BJ (cell line): ENCODE results near the gene CNGA2. TPM values are rescaled to one million over a fixed set of nuclear protein-coding genes. Genes with fewer than 3 reads are reported as not detected.
A peak's percentile ranks its signal among the peaks of the same experiment; 100 is the strongest.

Experiments used
- CTCF ChIA-PET: fragments of 350-600 bp; formaldehyde crosslinking; extraction: SDS; loops from one replicate; lab custom pipeline; 2021; ENCODE audit warnings: antibody characterized with exemption, inconsistent platforms; lab: Yijun Ruan, JAX
- POLR2A ChIA-PET: fragments of 300-600 bp; sonication (Branson Sonifier 250); formaldehyde crosslinking; extraction: SDS; loops from one replicate; lab custom pipeline; 2021; ENCODE audit warnings: antibody characterized with exemption; lab: Charles Lee
- DNase-seq: peaks from one replicate; pipeline ENCODE4 v3.0.0-alpha.2; 2011; ENCODE audit warnings: low read depth
- H3K27me3 ChIP-seq: 2 replicates; pipeline ENCODE4 v1.6.0; 2011; ENCODE audit warnings: low read length; ENCODE audit not compliant: control insufficient read depth, insufficient read depth
- H3K36me3 ChIP-seq: 2 replicates; pipeline ENCODE4 v1.5.1; 2011; ENCODE audit warnings: low read length; ENCODE audit not compliant: control insufficient read depth, insufficient read depth
- H3K4me3 ChIP-seq: 2 replicates; pipeline ENCODE4 v1.5.1; 2011; ENCODE audit warnings: low read depth, mild to moderate bottlenecking, control low read depth, low read length
- polyA plus RNA-seq: library from polyadenylated mRNA; depleted of rRNA; stranded (reverse); fragments of >200 nt; gene quantifications from 2 replicates; pipeline ENCODE4 v1.2.3, GENCODE V29; 2011
- TF ChIP-seq, protein P1 (sequence below): IDR thresholded peaks from 2 replicates; pipeline ENCODE4 v1.5.1; 2011; ENCODE audit warnings: low read depth, mild to moderate bottlenecking, control low read depth, inconsistent platforms, low read length, moderate library complexity; ENCODE audit not compliant: insufficient read depth

The CNGA2 gene
- polyA plus RNA-seq, 1 experiment = not detected

DNA sequence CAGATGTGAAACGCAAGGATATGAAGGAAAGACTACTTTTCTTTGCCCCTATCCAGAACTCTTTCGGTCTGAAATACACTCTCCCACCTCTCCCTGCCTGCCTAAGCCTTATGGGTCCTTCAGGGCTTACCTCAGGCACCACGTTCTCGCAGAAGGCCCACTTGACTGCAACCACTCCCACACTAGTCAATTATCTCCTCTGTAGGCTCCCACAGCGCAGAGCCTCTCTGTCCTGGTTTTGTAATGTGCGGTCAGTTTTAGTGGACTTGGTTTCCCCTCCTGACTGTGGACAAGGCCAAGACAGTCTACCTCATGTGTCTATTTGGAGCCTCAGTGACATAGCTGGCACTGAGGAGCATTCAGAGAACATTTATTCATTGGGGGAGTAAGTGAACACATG is 11.1 kb downstream of the CNGA2 start:
- DNase-seq = no peak
- CTCF ChIA-PET = interaction anchor here (10.4 kb wide), 1 partner anchor 884 kb away, joined by 140 read pairs; no protein-coding TSS in a partner anchor
- POLR2A ChIA-PET = no interaction called here
- no peak overlapping the region for H3K4me3 ChIP-seq
- H3K36me3 ChIP-seq = no peaks in the 10 kb centered on the region
- TF ChIP-seq, protein P1, sequence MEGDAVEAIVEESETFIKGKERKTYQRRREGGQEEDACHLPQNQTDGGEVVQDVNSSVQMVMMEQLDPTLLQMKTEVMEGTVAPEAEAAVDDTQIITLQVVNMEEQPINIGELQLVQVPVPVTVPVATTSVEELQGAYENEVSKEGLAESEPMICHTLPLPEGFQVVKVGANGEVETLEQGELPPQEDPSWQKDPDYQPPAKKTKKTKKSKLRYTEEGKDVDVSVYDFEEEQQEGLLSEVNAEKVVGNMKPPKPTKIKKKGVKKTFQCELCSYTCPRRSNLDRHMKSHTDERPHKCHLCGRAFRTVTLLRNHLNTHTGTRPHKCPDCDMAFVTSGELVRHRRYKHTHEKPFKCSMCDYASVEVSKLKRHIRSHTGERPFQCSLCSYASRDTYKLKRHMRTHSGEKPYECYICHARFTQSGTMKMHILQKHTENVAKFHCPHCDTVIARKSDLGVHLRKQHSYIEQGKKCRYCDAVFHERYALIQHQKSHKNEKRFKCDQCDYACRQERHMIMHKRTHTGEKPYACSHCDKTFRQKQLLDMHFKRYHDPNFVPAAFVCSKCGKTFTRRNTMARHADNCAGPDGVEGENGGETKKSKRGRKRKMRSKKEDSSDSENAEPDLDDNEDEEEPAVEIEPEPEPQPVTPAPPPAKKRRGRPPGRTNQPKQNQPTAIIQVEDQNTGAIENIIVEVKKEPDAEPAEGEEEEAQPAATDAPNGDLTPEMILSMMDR = no peak
- H3K27me3 ChIP-seq = no peaks in the 10 kb centered on the region; the same call in 1 of the 2 replicates

DNA sequence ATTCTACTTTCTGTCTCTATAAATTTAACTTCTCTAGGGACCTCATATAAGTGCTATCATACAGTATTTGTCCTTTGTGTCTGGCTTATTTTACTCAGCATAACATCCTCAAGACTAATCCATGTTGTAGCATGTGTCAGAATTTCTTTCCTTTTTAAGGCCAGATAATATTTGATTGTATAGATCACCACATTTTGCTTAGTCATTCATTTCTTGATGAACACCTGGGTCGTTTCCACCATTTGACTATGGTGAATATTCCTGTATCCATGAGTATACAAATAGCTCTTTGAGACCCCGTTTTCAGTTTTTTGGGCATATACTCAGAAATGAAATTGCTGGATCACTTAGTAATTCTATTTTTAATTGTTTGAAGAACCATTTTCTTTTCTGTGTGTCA is 12.0 kb downstream of the CNGA2 start:
- ChIA-PET CTCF (interaction anchor here (1.5 to 10.4 kb wide), 3 partner anchors 24 to 889 kb away, joined by 4 to 140 read pairs (median 82); no protein-coding TSS in a partner anchor), POLR2A (no interaction called here)
- H3K36me3 ChIP-seq = no peaks in the 10 kb centered on the region
- no peaks in the 10 kb centered on the region; the same call in 1 of the 2 replicates for H3K27me3 ChIP-seq
- TF ChIP-seq, protein P1 = no peak
- H3K4me3 ChIP-seq = no peak overlapping the region
- no peak for DNase-seq

DNA sequence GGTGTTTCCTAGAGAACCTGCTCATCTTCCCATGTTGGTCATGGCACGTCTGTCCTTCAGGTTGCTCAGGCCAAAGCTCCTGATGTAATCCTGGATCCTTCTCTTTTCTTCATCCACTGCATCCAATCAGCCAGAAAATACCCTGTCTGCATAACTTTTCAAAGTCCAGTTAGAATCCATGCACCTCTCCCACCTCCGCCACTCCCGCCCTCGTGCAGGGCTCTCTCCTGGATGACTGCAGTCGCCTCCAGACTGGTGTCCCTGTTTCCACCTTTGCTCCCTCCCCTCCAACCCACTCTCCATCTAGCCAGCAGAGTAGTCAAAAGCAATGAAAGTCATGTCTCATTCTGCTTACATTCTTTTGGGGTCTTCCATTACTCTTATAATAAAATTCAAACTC is 16.0 kb downstream of the CNGA2 start:
- Histone ChIP-seq H3K36me3 (no peaks in the 10 kb centered on the region), H3K4me3 (no peak overlapping the region), H3K27me3 (no peaks in the 10 kb centered on the region; the same call in 1 of the 2 replicates)
- no peak for DNase-seq
- POLR2A ChIA-PET = no interaction called here
- TF ChIP-seq, protein P1 = no peak
- CTCF ChIA-PET = interaction anchor here (0.6 to 10.4 kb wide), 16 partner anchors 13 to 1071 kb away, joined by 3 to 140 read pairs (median 4); no protein-coding TSS in a partner anchor

DNA sequence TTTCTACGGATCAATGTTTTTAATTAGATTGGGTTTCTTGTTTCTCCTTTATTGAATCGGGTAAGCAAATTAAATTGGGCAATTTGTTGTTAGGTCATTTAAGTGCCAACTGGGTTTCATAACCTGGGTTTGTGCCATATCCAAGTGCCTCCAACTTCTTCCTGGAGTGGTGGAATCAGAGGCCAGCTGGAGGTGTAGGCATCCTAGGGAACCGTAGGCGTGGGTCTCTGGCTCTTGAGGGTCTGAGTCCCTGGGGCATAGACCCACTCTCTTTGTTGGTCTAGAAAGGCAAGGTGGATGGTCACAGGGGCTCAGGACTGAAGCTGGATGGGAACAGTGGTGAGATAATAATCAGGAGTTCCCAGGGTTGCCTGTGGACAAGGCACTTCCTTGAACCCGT is 18.3 kb downstream of the CNGA2 start:
- H3K4me3 ChIP-seq = no peak overlapping the region
- POLR2A ChIA-PET = interaction anchor here (0.8 kb wide), 1 partner anchor 220 kb away, joined by 3 read pairs; no protein-coding TSS in a partner anchor
- TF ChIP-seq, protein P1 = no peak
- CTCF ChIA-PET = interaction anchor here (0.8 to 10.4 kb wide), 20 partner anchors 12 to 1068 kb away, joined by 3 to 140 read pairs (median 5); partner anchors contain the start of gene GABRQ
- no peak for DNase-seq
- H3K36me3 ChIP-seq = no peaks in the 10 kb centered on the region
- H3K27me3 ChIP-seq = no peaks in the 10 kb centered on the region; the same call in 1 of the 2 replicates

DNA sequence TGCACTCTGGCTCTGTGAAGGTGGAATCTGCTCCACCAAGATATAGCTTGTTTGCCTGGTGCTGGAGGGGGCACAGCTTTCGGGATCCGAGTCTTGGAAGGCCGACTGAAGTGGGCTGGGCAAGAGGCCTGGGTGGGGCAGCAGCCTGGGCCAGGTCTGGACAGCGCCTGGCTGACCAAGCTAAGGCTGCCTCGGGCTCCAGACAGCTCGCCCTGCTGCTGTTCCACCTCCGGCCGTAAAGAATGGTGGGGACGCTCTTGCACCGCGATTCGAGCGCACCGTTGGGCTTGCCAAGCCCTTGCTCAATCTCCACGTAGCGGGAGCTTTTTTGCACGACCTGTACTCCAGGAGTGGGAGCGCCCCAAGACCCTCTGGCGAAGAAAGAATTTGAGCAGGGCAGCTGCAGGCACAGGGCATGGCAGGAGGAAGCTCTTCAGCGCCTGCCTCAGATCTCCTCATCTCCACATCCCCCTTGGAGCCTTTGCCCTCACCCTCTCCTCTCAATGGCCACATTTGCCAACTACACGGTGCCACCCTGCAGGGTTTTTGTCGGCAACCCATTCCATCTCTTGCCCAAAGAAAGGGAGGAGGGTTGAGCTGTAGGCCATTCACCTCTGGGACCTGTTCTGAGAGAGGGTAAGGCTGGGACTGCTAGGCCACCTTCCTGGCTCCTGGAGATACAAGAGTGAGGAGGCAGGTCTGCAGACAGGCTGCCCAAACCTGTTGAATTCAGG is 18.9 kb downstream of the CNGA2 start:
- Histone ChIP-seq H3K27me3 (no peaks in the 10 kb centered on the region; the same call in 1 of the 2 replicates), H3K4me3 (no peak overlapping the region), H3K36me3 (no peaks in the 10 kb centered on the region)
- TF ChIP-seq, protein P1 = peak; percentile 88
- ChIA-PET CTCF (interaction anchor here (0.6 to 10.4 kb wide), 24 partner anchors 11 to 1067 kb away, joined by 3 to 140 read pairs (median 4); partner anchors contain the start of gene GABRQ), POLR2A (interaction anchor here (0.8 kb wide), 1 partner anchor 219 kb away, joined by 3 read pairs; no protein-coding TSS in a partner anchor)
- no peak for DNase-seq
